NCI-H1694 treated with DMSO at 0.1 percent for 48 hours (cell line): ENCODE results near the gene RCN2.
A peak's percentile ranks its signal among the peaks of the same experiment; 100 is the strongest.
"Not testable (repeated sequence)": the region's sequence is repeated elsewhere in the genome, so short reads cannot be mapped to it uniquely, and the experiment has no call there.

ENCODE experiments used
- DNase-seq: peaks from one replicate; lab custom pipeline; 2025; lab: John Stamatoyannopoulos, UW

The RCN2 gene

GRCh38 chr15:76932135-76932966 is 802 bp downstream of the RCN2 start:
- DNase-seq, result no peak

- no peak for DNase-seq
Observed at GRCh38 chr15:76935620-76936019, 4.1 kb downstream of the RCN2 start.

GRCh38 chr15:76936671-76937070 is 5.1 kb downstream of the RCN2 start:
- DNase-seq, result no peak

- DNase-seq, result no peak
Observed at GRCh38 chr15:76938752-76939151, 7.2 kb downstream of the RCN2 start.

- DNase-seq, result no peak
Observed at GRCh38 chr15:76939715-76940114, 8.2 kb downstream of the RCN2 start.

- DNase-seq, result no peak
Observed at GRCh38 chr15:76941636-76942035, 10.1 kb downstream of the RCN2 start.

- no peak for DNase-seq
Observed at GRCh38 chr15:76942331-76942730, 10.8 kb downstream of the RCN2 start.

- DNase-seq, result no peak
Observed at GRCh38 chr15:76945494-76946093, 14.0 kb downstream of the RCN2 start.

- DNase-seq, result no peak
Observed at GRCh38 chr15:76947454-76947853, 15.9 kb downstream of the RCN2 start.

GRCh38 chr15:76951220-76951619 is 19.7 kb downstream of the RCN2 start:
- no peak for DNase-seq

- DNase-seq, result no peak
Observed at GRCh38 chr15:76953913-76954312, 22.4 kb downstream of the RCN2 start.

- no peak for DNase-seq
Observed at GRCh38 chr15:76954744-76955143, 23.2 kb downstream of the RCN2 start.

GRCh38 chr15:76961268-76962011 is 29.9 kb downstream of the RCN2 start:
- no peak for DNase-seq

- DNase-seq, result no peak
Observed at GRCh38 chr15:76962337-76963013, 30.9 kb downstream of the RCN2 start.

- no peak for DNase-seq
Observed at GRCh38 chr15:76963596-76963995, 32.0 kb downstream of the RCN2 start.

- DNase-seq, result no peak
Observed at GRCh38 chr15:76964157-76964556, 32.6 kb downstream of the RCN2 start.

GRCh38 chr15:76966051-76966450 is 34.5 kb downstream of the RCN2 start:
- DNase-seq, result not testable (repeated sequence)

- no peak for DNase-seq
Observed at GRCh38 chr15:76967067-76967466, 35.5 kb downstream of the RCN2 start.

- DNase-seq, result no peak
Observed at GRCh38 chr15:76968306-76968705, 36.8 kb downstream of the RCN2 start.

GRCh38 chr15:76972389-76973361 is 41.1 kb downstream of the RCN2 start:
- no peak for DNase-seq

- peak; percentile 59 for DNase-seq
Observed at GRCh38 chr15:76973362-76973743, 41.8 kb downstream of the RCN2 start.
